Stimulated activated naive CD8-positive, alpha-beta T cell treated with anti-CD3 and anti-CD28 coated beads, Interleukin-15, amount 100 ng/mL, for 72 hours (primary cell): Measurements from ENCODE around the gene RNASE1.
A peak's percentile ranks its signal among the peaks of the same experiment; 100 is the strongest.
"Not testable (repeated sequence)": the region's sequence is repeated elsewhere in the genome, so short reads cannot be mapped to it uniquely, and the experiment has no call there.

Experiments used
- ATAC-seq: fragments of 150-1000 bp; cut with Tn5 transposase; 2 replicates; pipeline ENCODE4 v1.10.0; 2021; ENCODE audit warnings: mild to moderate bottlenecking, moderate library complexity
- DNase-seq, 2 donors: peaks; one replicate each; pipeline ENCODE4 v3.0.0; 2021 to 2022
- H3K27ac Mint-ChIP-seq, 2 donors: one replicate each; pipeline ENCODE4 v1.8.0; 2022; ENCODE audit warnings: mild to moderate bottlenecking in 2 of 2, mixed read lengths in 2 of 2, moderate library complexity in 2 of 2
- H3K27me3 Mint-ChIP-seq: one replicate; pipeline ENCODE4 v1.8.0; 2022; ENCODE audit warnings: mixed read lengths
- H3K4me1 Mint-ChIP-seq: one replicate; pipeline ENCODE4 v1.8.0; 2022; ENCODE audit warnings: mild to moderate bottlenecking, mixed read lengths
- H3K4me3 Mint-ChIP-seq, 2 donors: one replicate each; pipeline ENCODE4 v1.8.0; 2022; ENCODE audit warnings: mild to moderate bottlenecking in 2 of 2, mixed read lengths in 2 of 2, moderate library complexity in 1 of 2
- H3K9me3 Mint-ChIP-seq, 2 donors: one replicate each; pipeline ENCODE4 v1.8.0; 2022; ENCODE audit warnings: mixed read lengths in 2 of 2

Gene RNASE1

GRCh38 chr14:20759465-20759864 is 43.2 kb downstream of the RNASE1 start:
- peak overlapping the region in 1 of 2 donors; percentile 59 for H3K27ac Mint-ChIP-seq
- H3K27me3 Mint-ChIP-seq, H3K4me3 Mint-ChIP-seq, H3K4me1 Mint-ChIP-seq, DNase-seq, ATAC-seq, H3K9me3 Mint-ChIP-seq: not testable (repeated sequence)

GRCh38 chr14:20757965-20758364 is 44.7 kb downstream of the RNASE1 start:
- no peaks in the 10 kb centered on the region for H3K4me1 Mint-ChIP-seq
- H3K9me3 Mint-ChIP-seq, result peaks cover 0 to 6% of the 10 kb centered on the region in 2 donors
- ATAC-seq (no peak), DNase-seq (peak in 1 of 2 donors; percentile 18)
- H3K27me3 Mint-ChIP-seq, result no peaks in the 10 kb centered on the region
- H3K27ac Mint-ChIP-seq, result no peak overlapping the region
- H3K4me3 Mint-ChIP-seq, result no peak overlapping the region

GRCh38 chr14:20755037-20755436 is 47.6 kb downstream of the RNASE1 start:
- H3K27ac Mint-ChIP-seq, result no peak overlapping the region
- H3K9me3 Mint-ChIP-seq, result peaks cover 10 to 22% of the 10 kb centered on the region in 2 donors
- H3K4me3 Mint-ChIP-seq, result no peak overlapping the region
- ATAC-seq, result no peak
- no peaks in the 10 kb centered on the region for H3K4me1 Mint-ChIP-seq
- no peak for DNase-seq
- H3K27me3 Mint-ChIP-seq, result peaks cover 5% of the 10 kb centered on the region

- no peak for ATAC-seq
- Mint-ChIP-seq H3K4me1 (no peaks in the 10 kb centered on the region), H3K27me3 (peaks cover 5% of the 10 kb centered on the region), H3K9me3 (peaks cover 10 to 22% of the 10 kb centered on the region in 2 donors), H3K27ac (no peak overlapping the region), H3K4me3 (no peak overlapping the region)
- no peak for DNase-seq
These were observed 48.3 kb downstream of the RNASE1 start for GRCh38 chr14:20754308-20754707.

- Mint-ChIP-seq H3K4me3 (no peak overlapping the region), H3K27me3 (peaks cover 5% of the 10 kb centered on the region), H3K4me1 (no peaks in the 10 kb centered on the region), H3K27ac (peak overlapping the region; percentile 70 to 75), H3K9me3 (peaks cover 10 to 22% of the 10 kb centered on the region in 2 donors)
- ATAC-seq (no peak), DNase-seq (no peak)
These were observed 50.6 kb downstream of the RNASE1 start for GRCh38 chr14:20751963-20752562.
